GM06990 (cell line): ENCODE data around the gene RBKS.

Experiments used
- DNase-seq: peaks from one replicate; pipeline ENCODE4 v3.0.0-alpha.2; 2011; ENCODE audit not compliant: insufficient read length; ENCODE audit errors: extremely low read depth
- H3K27me3 ChIP-seq: replicated peaks from 2 replicates; pipeline ENCODE4 v1.6.0; 2011; ENCODE audit warnings: low read length; ENCODE audit not compliant: control insufficient read depth, insufficient read depth
- H3K36me3 ChIP-seq: 2 replicates; pipeline ENCODE4 v1.5.1; 2011; ENCODE audit warnings: low read length; ENCODE audit not compliant: control insufficient read depth, insufficient read depth
- H3K4me3 ChIP-seq: replicated peaks from 2 replicates; pipeline ENCODE4 v1.5.1; 2011; ENCODE audit warnings: low read depth, mild to moderate bottlenecking, control low read depth, low read length
- TF ChIP-seq, protein P1 (sequence below): IDR thresholded peaks from 2 replicates; pipeline ENCODE4 v1.5.1; 2011; ENCODE audit warnings: low read length, control low read depth, mild to moderate bottlenecking, inconsistent platforms; ENCODE audit not compliant: insufficient read depth, poor library complexity, severe bottlenecking

The RBKS gene

DNA sequence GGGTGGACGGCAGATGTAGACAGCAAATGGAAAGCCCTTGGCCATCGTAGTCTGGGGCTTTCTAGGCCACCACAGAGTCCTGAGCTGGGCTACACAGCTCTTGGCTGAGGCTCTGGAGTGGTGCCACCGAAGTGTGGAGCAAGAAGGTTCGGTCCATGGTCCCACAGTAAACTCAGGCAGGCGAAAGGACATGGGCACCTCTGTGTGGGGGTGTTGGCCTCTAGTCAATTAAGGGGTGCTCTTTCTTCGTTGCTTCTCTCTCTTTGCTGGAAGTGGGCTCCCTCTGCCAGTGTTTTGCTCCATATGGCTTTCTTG lies 153.3 kb downstream of the RBKS start:
- peaks cover 2% of the 10 kb centered on the region for H3K27me3 ChIP-seq
- TF ChIP-seq, protein P1, sequence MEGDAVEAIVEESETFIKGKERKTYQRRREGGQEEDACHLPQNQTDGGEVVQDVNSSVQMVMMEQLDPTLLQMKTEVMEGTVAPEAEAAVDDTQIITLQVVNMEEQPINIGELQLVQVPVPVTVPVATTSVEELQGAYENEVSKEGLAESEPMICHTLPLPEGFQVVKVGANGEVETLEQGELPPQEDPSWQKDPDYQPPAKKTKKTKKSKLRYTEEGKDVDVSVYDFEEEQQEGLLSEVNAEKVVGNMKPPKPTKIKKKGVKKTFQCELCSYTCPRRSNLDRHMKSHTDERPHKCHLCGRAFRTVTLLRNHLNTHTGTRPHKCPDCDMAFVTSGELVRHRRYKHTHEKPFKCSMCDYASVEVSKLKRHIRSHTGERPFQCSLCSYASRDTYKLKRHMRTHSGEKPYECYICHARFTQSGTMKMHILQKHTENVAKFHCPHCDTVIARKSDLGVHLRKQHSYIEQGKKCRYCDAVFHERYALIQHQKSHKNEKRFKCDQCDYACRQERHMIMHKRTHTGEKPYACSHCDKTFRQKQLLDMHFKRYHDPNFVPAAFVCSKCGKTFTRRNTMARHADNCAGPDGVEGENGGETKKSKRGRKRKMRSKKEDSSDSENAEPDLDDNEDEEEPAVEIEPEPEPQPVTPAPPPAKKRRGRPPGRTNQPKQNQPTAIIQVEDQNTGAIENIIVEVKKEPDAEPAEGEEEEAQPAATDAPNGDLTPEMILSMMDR, result no peak
- DNase-seq, result no peak
- H3K36me3 ChIP-seq, result no peaks in the 10 kb centered on the region
- H3K4me3 ChIP-seq, result no peak overlapping the region

DNA sequence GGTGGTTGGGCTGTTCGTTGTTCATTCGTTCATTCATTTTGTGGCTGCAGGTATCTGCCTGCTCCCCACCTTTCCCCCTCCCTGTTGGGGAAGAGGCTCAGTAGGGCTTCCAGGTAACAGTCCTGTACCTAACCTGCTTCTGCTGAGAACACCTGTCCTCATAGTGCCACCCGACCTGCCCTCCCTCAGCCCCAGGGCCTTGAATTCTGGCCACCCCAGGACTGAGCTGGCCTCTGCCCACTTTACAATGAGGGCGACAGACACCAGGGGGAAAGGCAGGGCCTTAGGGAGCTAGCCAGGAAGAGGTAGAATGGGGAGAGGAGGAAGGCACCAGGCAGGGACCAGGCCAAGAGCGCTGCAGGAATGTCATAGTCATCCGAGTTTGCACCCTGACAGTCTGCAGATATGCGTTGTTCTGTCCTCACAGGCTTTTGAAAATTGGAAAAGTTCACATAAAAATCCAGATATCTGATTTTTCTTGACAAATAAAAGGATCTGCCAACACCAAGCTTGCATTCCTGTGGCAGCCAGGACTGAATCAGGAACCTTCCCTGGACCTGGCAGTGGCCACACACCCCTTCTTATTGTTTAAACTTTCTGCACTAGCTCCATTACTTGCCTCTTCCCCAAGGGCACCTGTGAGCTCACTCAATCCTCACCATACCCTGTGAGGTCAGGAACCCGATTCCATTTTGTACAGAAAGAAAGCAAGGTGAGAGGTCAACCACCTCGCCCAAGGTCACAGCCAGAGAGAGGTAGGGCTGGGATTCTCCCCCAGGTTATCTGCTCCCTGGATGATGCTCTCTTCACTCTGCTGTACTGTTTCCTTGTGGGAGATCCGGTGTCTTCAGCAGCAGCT lies 153.9 kb downstream of the RBKS start:
- H3K36me3 ChIP-seq, result no peaks in the 10 kb centered on the region
- peaks cover 2% of the 10 kb centered on the region for H3K27me3 ChIP-seq
- TF ChIP-seq, protein P1, result no peak
- H3K4me3 ChIP-seq, result no peak overlapping the region
- no peak for DNase-seq

DNA sequence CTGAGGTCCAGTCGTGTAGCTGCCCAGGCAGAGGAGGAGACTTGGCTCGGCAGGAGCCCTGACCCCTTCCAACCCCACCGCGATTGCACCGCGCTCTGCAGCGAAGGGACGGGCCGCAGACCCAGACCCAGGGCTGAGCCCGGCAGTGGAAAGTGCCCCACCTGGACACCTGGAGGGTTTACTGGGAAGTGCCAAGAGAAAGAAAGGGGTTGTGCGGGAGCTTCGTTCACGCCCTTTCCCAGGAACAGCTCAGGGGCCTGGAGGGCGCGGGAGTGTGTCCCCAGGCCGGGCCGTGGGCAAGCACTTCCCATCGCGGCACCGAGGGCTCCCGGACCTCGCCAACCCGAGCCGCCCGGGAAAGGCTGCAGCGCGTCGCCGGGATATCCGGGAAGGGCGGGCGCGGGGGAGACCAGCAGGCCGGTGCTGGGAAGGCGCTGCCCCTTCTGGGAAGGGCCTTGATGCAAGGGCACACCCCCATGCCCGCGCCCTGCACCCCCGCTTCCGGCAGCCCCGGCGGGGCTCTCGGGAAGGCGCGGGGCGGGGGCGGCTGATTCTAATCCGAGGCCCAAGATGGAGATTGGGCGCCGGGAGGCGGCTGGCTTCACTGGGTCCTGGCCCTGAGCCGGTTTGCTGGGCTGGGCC lies 154.8 kb downstream of the RBKS start:
- no peak for DNase-seq

DNA sequence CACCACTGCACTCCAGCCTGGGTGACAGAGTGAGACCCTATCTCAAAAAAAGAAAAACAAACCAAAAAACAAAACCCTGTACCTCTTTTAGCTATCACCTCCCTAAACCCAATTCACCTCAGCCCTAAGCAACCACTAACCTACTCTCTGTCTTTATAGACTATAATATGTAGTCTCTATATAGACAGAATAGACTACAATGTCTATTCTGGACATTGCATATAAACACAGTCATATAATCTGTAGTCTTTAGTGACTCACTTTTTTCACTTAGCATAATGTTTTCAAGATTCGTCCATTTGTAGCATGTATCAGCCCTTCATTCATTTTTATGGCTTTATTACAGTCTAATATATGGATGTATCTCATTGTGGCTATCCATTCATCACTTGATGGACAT lies 155.9 kb downstream of the RBKS start:
- Histone ChIP-seq H3K4me3 (no peak overlapping the region), H3K27me3 (peaks cover 2% of the 10 kb centered on the region), H3K36me3 (no peaks in the 10 kb centered on the region)
- TF ChIP-seq, protein P1, result no peak
- DNase-seq, result no peak

More for the DNA sequence above, 154.8 kb downstream of the RBKS start:
- no peak overlapping the region for H3K4me3 ChIP-seq
- H3K36me3 ChIP-seq, result no peaks in the 10 kb centered on the region
- H3K27me3 ChIP-seq, result peaks cover 2% of the 10 kb centered on the region
- TF ChIP-seq, protein P1, result no peak
